HG03354 (cell line): ENCODE measurements around the gene TEX22.

ENCODE experiments used
- ATAC-seq: cut with Tn5 transposase; IDR thresholded peaks from one replicate; pipeline ENCODE4 v1.9.1; 2021; ENCODE audit warnings: mild to moderate bottlenecking; ENCODE audit not compliant: unreplicated experiment, poor library complexity, severe bottlenecking

Gene TEX22

DNA sequence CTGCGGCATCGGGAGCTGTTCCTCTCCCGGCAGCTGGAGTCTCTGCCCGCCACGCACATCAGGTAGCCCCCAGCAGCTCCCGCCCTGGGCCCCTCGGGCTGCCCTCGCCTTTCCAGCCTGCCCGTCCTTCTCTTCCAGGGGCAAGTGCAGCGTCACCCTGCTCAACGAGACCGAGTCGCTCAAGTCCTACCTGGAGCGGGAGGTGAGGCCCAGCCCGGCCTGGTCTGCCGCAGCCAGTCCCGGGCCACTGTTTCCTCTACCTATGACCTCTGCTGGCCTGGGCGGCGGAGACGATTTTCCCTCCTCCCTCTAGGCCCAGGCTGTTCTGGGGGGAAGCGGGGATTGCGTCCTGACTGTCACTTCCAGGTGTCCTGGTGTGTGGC, 51.8 kb downstream of the TEX22 start:
- no peak for ATAC-seq

DNA sequence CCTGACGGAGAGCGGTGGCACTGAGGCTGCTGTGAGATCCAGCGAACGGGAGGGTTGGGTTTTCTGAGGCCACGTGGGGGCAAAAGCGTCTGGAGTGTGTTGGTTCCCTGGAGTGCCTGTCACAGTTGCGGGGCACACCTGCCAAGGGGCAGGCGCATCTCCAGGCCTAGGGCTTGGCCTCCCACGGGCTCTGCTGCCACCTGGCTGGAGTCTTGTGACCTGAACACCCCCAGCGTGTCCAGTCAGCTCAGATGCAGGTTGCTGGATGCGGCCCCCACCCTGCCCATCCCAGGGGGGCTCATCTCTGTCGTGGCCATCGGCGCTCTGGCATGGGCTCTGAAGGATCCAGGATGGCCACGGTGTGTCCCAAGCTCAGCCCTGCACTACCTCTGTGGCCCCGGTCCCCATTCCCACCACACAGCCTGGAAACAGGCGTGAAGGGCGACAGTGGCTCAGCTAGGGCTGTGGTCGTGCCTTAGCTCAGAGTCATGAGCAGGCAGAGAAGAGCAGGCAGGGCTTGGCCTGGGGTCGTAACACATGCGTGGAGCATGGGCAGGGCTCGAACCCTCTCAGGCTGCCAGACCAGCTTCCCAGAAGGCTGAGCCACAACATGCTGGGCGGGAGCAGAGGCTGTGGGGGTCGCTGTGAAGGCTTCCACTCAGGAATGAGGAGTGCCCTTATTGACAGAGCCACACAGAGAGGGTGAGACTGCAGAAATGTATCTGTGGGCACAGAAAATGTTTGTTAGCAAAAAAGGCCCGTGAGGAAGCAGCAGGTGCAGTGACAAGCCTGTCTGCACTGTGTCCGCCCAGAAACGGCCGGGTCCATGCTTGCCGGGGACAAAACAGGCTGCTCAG, 52.8 kb downstream of the TEX22 start:
- no peak for ATAC-seq

DNA sequence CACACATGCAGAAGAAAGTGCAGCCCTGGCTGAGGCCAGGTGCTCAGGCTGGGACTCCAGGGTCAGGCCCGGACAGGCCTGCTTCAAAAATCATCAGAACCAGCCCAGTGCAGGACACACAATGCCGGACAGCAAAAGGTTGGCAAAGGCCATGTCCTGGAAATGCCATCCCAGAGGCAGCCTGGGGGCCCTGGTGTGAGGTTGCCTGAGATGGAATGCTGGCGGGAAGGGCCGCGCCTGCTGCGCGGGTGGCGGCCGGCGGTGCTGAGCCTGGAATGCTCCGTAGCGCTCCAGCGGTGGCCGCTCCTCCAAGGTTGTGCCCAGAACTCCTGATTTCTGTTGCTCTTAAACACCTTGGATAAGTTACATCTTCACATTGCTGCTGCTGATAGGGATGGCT, 54.6 kb downstream of the TEX22 start:
- no peak for ATAC-seq

DNA sequence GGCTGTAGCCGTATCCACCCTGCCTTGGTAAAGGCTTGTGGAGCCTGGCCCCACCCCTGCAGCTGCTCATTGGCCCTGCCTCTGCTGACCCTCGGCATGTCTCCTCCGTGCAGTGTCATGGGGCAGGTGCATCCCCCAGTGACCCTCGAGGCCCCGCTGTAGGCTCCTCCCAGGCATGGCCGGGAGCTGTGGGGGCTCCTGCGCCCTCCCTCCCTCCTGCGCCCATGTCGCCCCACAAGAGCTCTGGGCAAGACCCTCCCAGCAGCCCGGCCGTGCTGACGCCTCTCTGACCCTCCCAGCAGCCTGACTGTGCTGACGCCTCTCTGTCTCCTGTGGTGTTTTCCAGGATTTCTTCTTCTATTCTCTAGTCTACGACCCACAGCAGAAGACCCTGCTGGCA, 55.5 kb downstream of the TEX22 start:
- no peak for ATAC-seq

DNA sequence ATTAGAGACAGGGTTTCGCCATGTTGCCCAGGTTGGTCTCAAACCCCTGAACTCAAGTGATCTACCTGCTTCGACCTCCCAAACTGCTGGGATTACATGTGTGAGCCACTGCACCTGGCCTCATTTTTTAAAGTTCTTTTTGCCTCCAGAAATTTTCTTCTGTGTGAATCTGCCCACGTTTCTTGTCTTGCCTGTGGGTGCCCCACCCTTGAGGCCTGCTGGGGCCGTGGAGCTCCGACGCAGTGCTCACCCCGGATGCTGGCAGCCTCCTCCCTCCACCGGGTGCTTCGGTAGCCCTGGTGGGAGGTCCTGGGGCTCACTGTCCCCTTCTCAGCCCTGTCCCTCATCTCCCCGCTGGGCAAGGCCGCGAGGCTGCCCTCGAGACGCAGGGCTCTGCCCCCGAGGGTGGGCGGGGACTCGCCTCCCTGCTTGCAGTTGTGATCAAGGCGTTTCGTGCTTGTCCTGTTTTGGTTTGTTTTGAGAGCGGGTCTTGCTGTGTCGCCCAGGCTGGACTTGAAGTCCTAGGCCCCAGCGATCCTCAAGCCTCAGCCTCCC, 56.8 kb downstream of the TEX22 start:
- no peak for ATAC-seq

DNA sequence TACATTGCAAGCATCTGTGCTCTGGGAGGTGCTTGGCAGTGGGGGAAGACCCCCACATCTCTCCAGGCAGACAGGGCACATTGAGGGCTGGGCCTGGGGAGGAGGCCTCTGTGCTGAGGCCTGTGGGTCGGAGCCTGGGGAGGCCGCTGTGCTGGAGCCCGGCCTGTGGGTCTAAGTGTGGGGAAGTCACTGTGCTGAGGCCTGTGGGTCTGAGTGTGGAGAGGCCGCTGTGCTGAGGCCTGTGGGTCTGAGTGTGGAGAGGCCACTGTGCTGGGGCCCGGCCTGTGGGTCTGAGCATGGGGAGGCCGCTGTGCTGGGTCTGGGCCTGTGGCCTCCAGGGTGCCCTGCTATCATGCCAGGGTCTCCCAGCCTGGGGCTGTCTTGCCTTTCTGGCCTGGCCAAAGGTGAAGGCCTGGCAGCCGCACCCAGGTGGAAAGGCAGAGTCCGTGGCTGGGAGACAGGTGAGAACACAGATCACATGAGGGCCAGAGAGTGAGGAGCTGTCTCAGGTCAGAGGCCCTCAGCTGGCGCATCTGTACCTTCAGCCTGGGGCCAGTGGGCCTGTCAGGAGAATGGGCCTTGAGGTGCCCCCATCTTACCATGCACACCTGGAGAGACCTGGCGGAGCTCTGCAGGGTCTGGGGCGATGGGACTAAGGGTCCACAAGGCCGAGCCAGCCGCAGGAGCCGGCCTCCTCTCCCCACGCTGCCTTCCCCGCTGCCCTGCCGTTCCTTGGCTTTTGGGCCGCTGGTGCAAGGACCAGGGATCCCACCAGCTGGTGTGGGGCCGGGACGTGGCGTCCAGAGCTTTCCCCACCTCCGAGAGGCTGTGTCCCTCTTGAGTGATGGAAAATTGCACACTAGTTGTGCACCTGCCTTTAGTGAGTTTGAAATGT, 57.7 kb downstream of the TEX22 start:
- no peak for ATAC-seq

DNA sequence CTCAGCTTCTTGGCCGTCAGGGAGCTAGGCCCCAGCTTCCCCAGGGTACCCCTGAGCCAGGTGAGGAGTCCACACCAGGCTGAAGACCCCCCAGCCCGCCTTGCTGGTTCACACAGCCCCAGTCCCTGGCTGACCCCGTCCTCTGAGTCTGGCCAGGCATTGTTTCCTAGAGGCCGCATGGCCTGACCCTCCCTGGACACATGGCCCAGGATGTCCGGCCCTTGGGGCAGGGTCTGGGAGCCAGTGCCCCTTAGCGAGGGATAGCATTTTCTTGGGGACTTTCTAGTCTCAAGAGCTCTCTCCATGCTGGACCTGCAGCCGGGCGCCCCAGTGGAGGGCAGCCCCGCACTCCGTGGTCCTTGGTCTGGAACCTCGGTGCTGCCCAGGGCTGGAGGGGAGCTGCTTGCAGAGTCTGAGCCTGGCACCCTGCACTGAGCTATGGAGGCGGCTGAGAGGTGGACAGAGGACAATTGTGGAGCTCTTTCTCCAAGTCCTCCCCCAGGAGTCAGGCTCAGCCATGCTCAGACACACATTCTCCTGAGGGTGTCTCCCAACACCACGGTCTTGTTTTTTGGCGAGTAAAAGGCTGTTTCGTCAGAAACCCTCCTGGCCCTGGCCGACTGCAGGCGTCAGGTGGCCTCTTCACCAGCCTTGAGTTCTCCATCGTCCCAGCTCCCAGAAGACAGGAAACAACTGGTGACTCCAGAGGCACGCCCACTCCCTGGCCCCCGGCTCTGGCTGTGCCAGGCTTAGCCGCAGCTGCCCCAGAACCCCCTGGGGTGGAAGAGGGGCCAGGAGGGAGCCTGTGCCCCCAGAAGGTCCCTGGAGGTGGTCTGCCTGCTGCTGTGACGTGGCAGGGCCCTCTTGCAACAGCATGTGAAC, 58.6 kb downstream of the TEX22 start:
- no peak for ATAC-seq

DNA sequence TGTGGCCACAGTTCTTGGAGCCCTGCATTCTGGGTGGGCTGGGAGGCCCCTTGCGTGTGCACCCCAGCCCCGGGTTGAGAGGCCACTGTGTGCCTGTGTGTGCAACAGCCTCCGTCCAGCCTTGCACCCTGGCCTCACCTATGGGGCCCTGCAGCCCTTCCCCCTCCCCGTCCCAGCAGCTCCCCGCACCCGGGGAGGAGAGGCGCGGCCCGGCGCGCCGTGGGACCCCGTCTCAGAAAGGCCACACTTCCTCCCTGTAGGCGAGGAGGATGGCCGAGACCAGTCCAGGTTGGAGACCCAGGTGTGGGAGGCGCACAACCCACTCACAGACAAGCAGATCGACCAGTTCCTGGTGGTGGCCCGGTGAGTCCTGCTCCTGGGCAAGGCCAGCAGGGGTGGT, 59.7 kb downstream of the TEX22 start:
- ATAC-seq, result no peak

DNA sequence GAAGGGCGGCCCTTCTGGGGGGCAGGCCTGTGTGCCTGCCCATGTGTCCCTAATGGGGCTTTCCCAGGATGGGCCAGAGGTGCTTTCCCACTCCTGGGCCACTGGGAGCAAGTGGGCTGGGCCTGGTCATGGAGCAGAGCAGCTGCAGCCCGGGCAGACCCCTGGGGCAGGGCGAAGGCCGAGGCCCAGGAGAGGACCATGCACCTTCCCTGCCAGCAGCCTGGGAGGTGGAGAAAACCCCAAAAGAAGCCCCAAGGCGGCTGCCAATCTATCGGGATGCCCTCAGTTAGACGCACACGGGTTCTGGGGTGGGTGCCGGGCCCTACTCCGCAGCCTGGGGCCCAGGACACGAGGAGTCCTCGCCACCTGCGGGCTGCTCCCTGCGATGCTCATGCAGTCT, 60.2 kb downstream of the TEX22 start:
- no peak for ATAC-seq

DNA sequence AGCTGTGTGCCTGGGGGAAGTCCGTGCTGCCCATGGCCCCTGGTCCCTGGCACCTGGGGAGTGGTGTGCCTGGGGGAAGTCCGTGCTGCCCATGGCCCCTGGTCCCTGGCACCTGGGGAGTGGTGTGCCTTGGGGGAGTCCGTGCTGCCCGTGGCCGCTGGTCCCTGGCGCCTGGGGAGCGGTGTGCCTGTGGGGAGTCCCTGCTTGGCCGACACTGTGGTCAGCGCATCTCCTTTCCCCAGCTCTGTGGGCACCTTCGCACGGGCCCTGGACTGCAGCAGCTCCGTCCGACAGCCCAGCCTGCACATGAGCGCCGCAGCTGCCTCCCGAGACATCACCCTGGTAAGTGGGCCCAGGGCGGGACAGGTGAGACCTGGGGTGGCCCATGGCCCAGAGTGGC, 61.8 kb downstream of the TEX22 start:
- no peak for ATAC-seq

DNA sequence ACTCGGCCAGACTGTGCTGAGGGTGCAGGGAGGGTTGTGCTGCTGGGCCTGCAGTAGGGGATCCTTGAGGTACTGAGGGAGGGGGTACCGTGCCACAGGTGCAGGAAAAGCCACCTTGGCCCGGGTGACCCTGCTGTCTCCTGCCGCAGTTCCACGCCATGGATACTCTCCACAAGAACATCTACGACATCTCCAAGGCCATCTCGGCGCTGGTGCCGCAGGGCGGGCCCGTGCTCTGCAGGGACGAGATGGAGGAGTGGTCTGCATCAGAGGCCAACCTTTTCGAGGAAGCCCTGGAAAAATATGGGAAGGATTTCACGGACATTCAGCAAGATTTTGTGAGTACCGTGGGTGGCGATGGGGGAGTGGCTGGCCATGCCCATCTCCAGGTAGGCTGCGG, 62.3 kb downstream of the TEX22 start:
- ATAC-seq, result no peak

DNA sequence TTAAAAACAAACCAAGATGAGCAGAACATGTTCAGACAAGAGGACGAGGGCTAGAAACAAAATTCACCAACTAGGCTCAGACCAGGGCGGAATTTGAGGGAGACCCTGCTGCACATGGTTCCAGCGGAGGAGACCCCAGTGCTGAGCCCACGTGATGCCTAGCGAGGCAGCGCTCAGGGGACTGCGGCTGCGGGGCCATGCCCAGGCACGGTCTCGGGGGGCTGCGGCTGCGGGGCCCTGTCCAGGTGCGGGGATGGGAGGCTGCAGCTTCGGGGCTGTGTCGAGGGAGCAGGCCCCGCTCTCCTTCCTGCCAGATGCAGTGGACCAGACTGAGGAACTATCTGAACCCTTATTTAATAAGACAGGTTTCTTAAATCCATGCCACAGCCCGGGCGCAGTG, 63.6 kb downstream of the TEX22 start:
- no peak for ATAC-seq
